OCI-LY7 (cell line): Measurements from ENCODE around the gene RAB13. TPM values are rescaled to one million over a fixed set of nuclear protein-coding genes. Genes with fewer than 3 reads are reported as not detected.

ENCODE experiments used
- BruUV-seq: library from RNA; stranded (reverse); fragments of 400-500 nt; replicated peaks from 2 replicates; lab custom pipeline; 2021; lab: Mats Ljungman, UMichigan
- CTCF ChIA-PET: fragments of 300-600 bp; sonication (Branson Sonifier 250); formaldehyde crosslinking; loops from one replicate; lab custom pipeline; 2022; ENCODE audit warnings: antibody characterized with exemption; ENCODE audit not compliant: unreplicated experiment; lab: Charles Lee
- POLR2A ChIA-PET: fragments of 300-600 bp; sonication (Branson Sonifier 250); formaldehyde crosslinking; loops from one replicate; lab custom pipeline; 2022; ENCODE audit warnings: antibody characterized with exemption; lab: Charles Lee
- DNase-seq: peaks from one replicate; pipeline ENCODE4 v3.0.0-alpha.2; 2015; ENCODE audit warnings: low spot score
- H2AFZ ChIP-seq: fragments of 200-600 bp; sonication (generic), shearing (Covaris generic); 2 replicates; pipeline ENCODE4 v1.6.1; 2014; ENCODE audit warnings: mild to moderate bottlenecking, antibody characterized with exemption, low read length, moderate library complexity
- H3K27ac ChIP-seq: fragments of 200-600 bp; sonication (generic); 2 replicates; pipeline ENCODE4 v1.5.1; 2014; ENCODE audit warnings: mixed run types, low read depth, mild to moderate bottlenecking, moderate library complexity, low read length, inconsistent platforms; ENCODE audit not compliant: poor library complexity, severe bottlenecking
- H3K36me3 ChIP-seq: fragments of 200-600 bp; sonication (generic); 2 replicates; pipeline ENCODE4 v1.6.1; 2014; ENCODE audit warnings: mild to moderate bottlenecking, antibody characterized with exemption, low read length, moderate library complexity, mixed read lengths; ENCODE audit not compliant: insufficient read depth
- H3K4me1 ChIP-seq: fragments of 200-600 bp; sonication (generic); 2 replicates; pipeline ENCODE4 v1.5.1; 2014; ENCODE audit warnings: mild to moderate bottlenecking, low read length; ENCODE audit not compliant: insufficient read depth, poor library complexity, severe bottlenecking
- H3K4me2 ChIP-seq: fragments of 200-600 bp; sonication (generic); 2 replicates; pipeline ENCODE4 v1.6.1; 2014; ENCODE audit warnings: mild to moderate bottlenecking, low read length
- H3K4me3 ChIP-seq: fragments of 200-600 bp; sonication (generic); 2 replicates; pipeline ENCODE4 v1.5.1; 2014; ENCODE audit warnings: mild to moderate bottlenecking, low read depth, low read length; ENCODE audit not compliant: poor library complexity, severe bottlenecking
- H3K79me2 ChIP-seq: fragments of 200-600 bp; sonication (generic); 2 replicates; pipeline ENCODE4 v1.6.1; 2016; ENCODE audit warnings: low read depth, mild to moderate bottlenecking, low read length, moderate library complexity, mixed read lengths; ENCODE audit not compliant: insufficient read depth
- H3K9me2 ChIP-seq: fragments of 200-600 bp; sonication (generic); 2 replicates; pipeline ENCODE4 v1.6.1; 2016; ENCODE audit warnings: mild to moderate bottlenecking, low read length, mixed read lengths; ENCODE audit not compliant: insufficient read depth
- H3K9me3 ChIP-seq: fragments of 200-600 bp; sonication (generic); 2 replicates; pipeline ENCODE4 v1.6.1; 2014; ENCODE audit warnings: mild to moderate bottlenecking, mixed run types, low read length, mixed read lengths
- H4K20me1 ChIP-seq: fragments of 200-600 bp; sonication (generic); 2 replicates; pipeline ENCODE4 v1.6.1; 2014; ENCODE audit warnings: mild to moderate bottlenecking, antibody characterized with exemption, low read length, moderate library complexity, mixed read lengths; ENCODE audit not compliant: insufficient read depth
- CTCF ChIP-seq: fragments of 200-600 bp; sonication (generic); conservative IDR thresholded peaks from 2 replicates; pipeline ENCODE4 v1.5.1; 2014; ENCODE audit warnings: mild to moderate bottlenecking, antibody characterized with exemption, low read length, moderate library complexity, mixed read lengths
- EZH2phosphoT487 ChIP-seq: fragments of 200-600 bp; sonication (generic); IDR thresholded peaks from 2 replicates; pipeline ENCODE4 v1.6.1; 2018; ENCODE audit warnings: low read depth, borderline replicate concordance, mild to moderate bottlenecking, mixed run types, antibody characterized with exemption, low read length, moderate library complexity, mixed read lengths
- intact Hi-C: fragments of 100-400 bp; cut with micrococcal nuclease; formaldehyde crosslinking; loops from one replicate; pipeline ENCODE4 v1.10.0; 2022; ENCODE audit not compliant: unreplicated experiment
- total RNA-seq, 2 experiments: library from RNA; depleted of rRNA in 1 of 2; stranded (reverse); fragments of >200 nt in 1 of 2; shearing (Covaris generic) in 1 of 2; gene quantifications; 2 replicates each; pipeline ENCODE4 v1.2.3, GENCODE V29; 2014 to 2022

RAB13 gene
- total RNA-seq, 2 experiments from 2014 or later: 0.16 to 1.3 TPM

- peak overlapping the region; percentile 83 for H2AFZ ChIP-seq
- H3K9me2 ChIP-seq: no peaks in the 10 kb centered on the region
- H3K9me3 ChIP-seq: no peaks in the 10 kb centered on the region
- H3K27ac ChIP-seq: peak overlapping the region; percentile 58
- H3K4me2 ChIP-seq: peak overlapping the region; percentile 82
- DNase-seq: no peak
- peaks cover 37% of the 10 kb centered on the region for H3K79me2 ChIP-seq
- H3K4me1 ChIP-seq: peaks cover 21% of the 10 kb centered on the region
- TF ChIP-seq CTCF: no peak
- no peak for TF ChIP-seq EZH2phosphoT487
- intact Hi-C loops: no loop called here
- ChIA-PET POLR2A (interaction anchor here (0.7 to 5.1 kb wide), 11 partner anchors 8 to 345 kb away, joined by 3 to 54 read pairs (median 4); partner anchors contain the start of genes CHTOP, CREB3L4, DENND4B and RAB13), CTCF (interaction anchor here (0.5 to 1.7 kb wide), 5 partner anchors 8 to 406 kb away, joined by 3 to 6 read pairs (median 3); partner anchors contain the start of genes RAB13 and SLC39A1)
- BruUV-seq: no TSS peak
- peaks cover 29% of the 10 kb centered on the region for H3K36me3 ChIP-seq
- peak overlapping the region; percentile 86 for H3K4me3 ChIP-seq
- H4K20me1 ChIP-seq: no peaks in the 10 kb centered on the region
These were observed 7.7 kb downstream of the RAB13 start for GRCh38 chr1:153978274-153978909.

- peaks cover 37% of the 10 kb centered on the region for H3K36me3 ChIP-seq
- peaks cover 37% of the 10 kb centered on the region for H3K79me2 ChIP-seq
- H3K4me1 ChIP-seq: peaks cover 22% of the 10 kb centered on the region
- H3K27ac ChIP-seq: peak within 1 kb of the TSS; percentile 58
- peak; percentile 88 for DNase-seq
- no peaks in the 10 kb centered on the region for H3K9me2 ChIP-seq
- peak within 1 kb of the TSS; percentile 82 for H3K4me2 ChIP-seq
- ChIA-PET POLR2A (interaction anchor here (0.6 to 5.1 kb wide), 14 partner anchors 9 to 344 kb away, joined by 3 to 54 read pairs (median 4); partner anchors contain the start of genes CHTOP, CREB3L4, DENND4B and GATAD2B), CTCF (interaction anchor here (0.5 to 1.7 kb wide), 5 partner anchors 9 to 405 kb away, joined by 3 to 6 read pairs (median 3); partner anchors contain the start of genes RAB13 and SLC39A1)
- TF ChIP-seq CTCF (no peak), EZH2phosphoT487 (no peak)
- intact Hi-C loops: loop anchor here (1.0 to 2.0 kb wide), 2 partner anchors 10 to 55 kb away; partner anchors contain the start of genes CREB3L4 and GATAD2B
- H4K20me1 ChIP-seq: no peaks in the 10 kb centered on the region
- H2AFZ ChIP-seq: peak within 1 kb of the TSS; percentile 83
- peak within 1 kb of the TSS; percentile 86 for H3K4me3 ChIP-seq
- BruUV-seq: TSS peak; percentile 91
- H3K9me3 ChIP-seq: no peaks in the 10 kb centered on the region
These were observed 8.6 kb downstream of the RAB13 start, which contains the start of gene JTB for GRCh38 chr1:153977250-153978240. JTB (minus strand) TSS chr1:153977674; CDS start chr1:153977252, 422 bp downstream.
